GM21528 (cell line): ENCODE data around the gene MYRIP.
"Not testable (repeated sequence)": the region's sequence is repeated elsewhere in the genome, so short reads cannot be mapped to it uniquely, and the experiment has no call there.

ENCODE experiments used
- ATAC-seq: cut with Tn5 transposase; IDR thresholded peaks from one replicate; pipeline ENCODE4 v1.9.1; 2021; ENCODE audit warnings: mild to moderate bottlenecking, moderate library complexity; ENCODE audit not compliant: unreplicated experiment, low FRiP score

Gene MYRIP

GRCh38 chr3:40020689-40021088, 211.3 kb downstream of the MYRIP start:
- ATAC-seq, result no peak

GRCh38 chr3:40021338-40021737, 211.9 kb downstream of the MYRIP start:
- ATAC-seq, result no peak

GRCh38 chr3:40022297-40022827, 213.0 kb downstream of the MYRIP start:
- no peak for ATAC-seq

- no peak for ATAC-seq
These were observed 215.1 kb downstream of the MYRIP start for GRCh38 chr3:40024526-40024925.

GRCh38 chr3:40025892-40026291, 216.5 kb downstream of the MYRIP start:
- not testable (repeated sequence) for ATAC-seq

GRCh38 chr3:40035177-40035576, 225.8 kb downstream of the MYRIP start:
- no peak for ATAC-seq

GRCh38 chr3:40037582-40037981, 228.2 kb downstream of the MYRIP start:
- ATAC-seq, result no peak

GRCh38 chr3:40042752-40043443, 233.5 kb downstream of the MYRIP start:
- ATAC-seq, result no peak

GRCh38 chr3:40043444-40043755, 234.0 kb downstream of the MYRIP start:
- no peak for ATAC-seq

- ATAC-seq, result no peak
These were observed 235.1 kb downstream of the MYRIP start for GRCh38 chr3:40044487-40044886.

- no peak for ATAC-seq
These were observed 235.6 kb downstream of the MYRIP start for GRCh38 chr3:40045051-40045450.

GRCh38 chr3:40046149-40046548, 236.7 kb downstream of the MYRIP start:
- no peak for ATAC-seq

GRCh38 chr3:40047406-40047805, 238.0 kb downstream of the MYRIP start:
- ATAC-seq, result no peak

- no peak for ATAC-seq
These were observed 244.3 kb downstream of the MYRIP start for GRCh38 chr3:40053663-40054062.

- ATAC-seq, result no peak
These were observed 245.3 kb downstream of the MYRIP start for GRCh38 chr3:40054568-40055222.

- no peak for ATAC-seq
These were observed 246.0 kb downstream of the MYRIP start for GRCh38 chr3:40055361-40055760.

- ATAC-seq, result no peak
These were observed 246.5 kb downstream of the MYRIP start for GRCh38 chr3:40055956-40056355.

GRCh38 chr3:40057077-40057476, 247.7 kb downstream of the MYRIP start:
- no peak for ATAC-seq

- ATAC-seq, result no peak
These were observed 248.4 kb downstream of the MYRIP start for GRCh38 chr3:40057786-40058185.

GRCh38 chr3:40068636-40069035, 259.2 kb downstream of the MYRIP start:
- no peak for ATAC-seq

- ATAC-seq, result no peak
These were observed 261.4 kb downstream of the MYRIP start for GRCh38 chr3:40070816-40071215.

GRCh38 chr3:40071683-40072238, 262.4 kb downstream of the MYRIP start:
- no peak for ATAC-seq
